Sigmoid colon (tissue), 7 donors: ENCODE results near the gene MACROD2. TPM values are rescaled to one million over a fixed set of nuclear protein-coding genes. Genes with fewer than 3 reads are reported as not detected.

Source experiments
- DNase-seq: peaks from one replicate; pipeline ENCODE4 v3.0.0-alpha.2; 2019
- H3K27ac ChIP-seq, 4 donors: fragments of 200-600 bp; sonication (generic); one replicate each; pipeline ENCODE4 v1.5.1; 2016 to 2019; ENCODE audit warnings: mild to moderate bottlenecking in 1 of 4
- H3K27me3 ChIP-seq, 3 donors: fragments of 200-600 bp; sonication (generic); one replicate each; pipeline ENCODE4 v1.5.1; 2019; ENCODE audit warnings: mild to moderate bottlenecking in 1 of 3
- H3K36me3 ChIP-seq, 4 donors: fragments of 200-600 bp; sonication (generic); one replicate each; pipeline ENCODE4 v1.5.1; 2016 to 2019
- H3K4me1 ChIP-seq, 4 donors: fragments of 200-600 bp; sonication (generic); one replicate each; pipeline ENCODE4 v1.5.1; 2017 to 2019
- H3K4me3 ChIP-seq, 4 donors: fragments of 200-600 bp; sonication (generic); one replicate each; pipeline ENCODE4 v1.5.1; 2017 to 2019; ENCODE audit warnings: mild to moderate bottlenecking in 2 of 4, moderate library complexity in 1 of 4
- H3K9me3 ChIP-seq, 4 donors: fragments of 200-600 bp in 3 of 4; sonication (generic) in 3 of 4; one replicate each; pipeline versions ENCODE4 v1.5.1 to v1.6.1; 2013 to 2019
- CTCF ChIP-seq, 4 experiments: fragments of 450-650 bp in 3 of 4; fragments of 200-600 bp in 1 of 4; IDR thresholded peaks; one replicate each; pipeline ENCODE4 v1.5.1; 2016 to 2019; ENCODE audit warnings: antibody characterized with exemption in 4 of 4, mild to moderate bottlenecking in 3 of 4, moderate library complexity in 2 of 4
- EP300 ChIP-seq, 4 donors: sonication (generic); formaldehyde crosslinking; IDR thresholded peaks; one replicate each; pipeline ENCODE4 v1.6.1; 2017; ENCODE audit warnings: antibody characterized with exemption in 4 of 4
- POLR2A ChIP-seq, 2 donors: fragments of 450-650 bp; IDR thresholded peaks; one replicate each; pipeline ENCODE4 v1.6.1; 2016; ENCODE audit warnings: antibody characterized with exemption in 2 of 2, mild to moderate bottlenecking in 2 of 2, moderate library complexity in 2 of 2
- POLR2AphosphoS5 ChIP-seq, 4 donors: sonication (generic); formaldehyde crosslinking; IDR thresholded peaks; one replicate each; pipeline ENCODE4 v1.6.1; 2017; ENCODE audit warnings: antibody characterized with exemption in 4 of 4
- WGBS, 2 donors: extraction: QIAGEN DNeasy Blood & Tissue Kit; methylation state at CpG; one replicate each; pipeline ENCODE4 v1.1.7; 2013; 5-methylcytosine and 5-hydroxymethylcytosine counted together
- intact Hi-C: fragments of 100-400 bp; cut with DNase I; formaldehyde crosslinking; loops from one replicate; pipeline ENCODE4 v1.15.1; 2023
- polyA plus RNA-seq, 3 donors: library from polyadenylated mRNA; stranded (reverse); fragments of 200-250 nt; gene quantifications; one replicate each; pipeline ENCODE4 v1.2.3, GENCODE V29; 2013
- total RNA-seq, 4 donors: library from RNA; depleted of rRNA; stranded (reverse); fragments of >200 nt; gene quantifications; one replicate each; pipeline ENCODE4 v1.1.0, GENCODE V29; 2016
- donor health status: healthy with polysubstance abuse.
- donor health status: Bipolar disorder and iron deficiency.
- donor health status: healthy.

MACROD2 gene
- total and polyA plus RNA-seq, 7 donors = 1.2 to 22.4 (median 5.8) TPM

- DNase-seq = no peak
Measured at GRCh38 chr20:14098261-14098660, 102.9 kb downstream of the MACROD2 start.

GRCh38 chr20:14113416-14113815, 118.1 kb downstream of the MACROD2 start:
- no peak overlapping the region for H3K4me3 ChIP-seq

More at GRCh38 chr20:14098261-14098660, 102.9 kb downstream of the MACROD2 start:
- no peaks in the 10 kb centered on the region for H3K9me3 ChIP-seq
- H3K36me3 ChIP-seq = no peaks in the 10 kb centered on the region
- no peak overlapping the region for H3K27ac ChIP-seq
- H3K27me3 ChIP-seq = no peaks in the 10 kb centered on the region
- intact Hi-C loops = no loop called here
- TF ChIP-seq POLR2A (IDR thresholded peaks at IDR 0.05) (no peak), CTCF (IDR thresholded peaks at IDR 0.05) (no peak), POLR2AphosphoS5 (IDR thresholded peaks at IDR 0.05) (no peak), EP300 (IDR thresholded peaks at IDR 0.05) (no peak)
- no peak overlapping the region for H3K4me3 ChIP-seq
- 86 to 87% methylated on average over 1 of the region's 1 CpG for WGBS, 2 donors
- no peaks in the 10 kb centered on the region for H3K4me1 ChIP-seq

GRCh38 chr20:14114065-14114704, 118.9 kb downstream of the MACROD2 start:
- Histone ChIP-seq H3K4me3 (no peak overlapping the region), H3K27me3 (no peaks in the 10 kb centered on the region), H3K36me3 (no peaks in the 10 kb centered on the region), H3K4me1 (no peaks in the 10 kb centered on the region), H3K9me3 (peaks cover 0 to 4% (median 0%) of the 10 kb centered on the region in 4 donors), H3K27ac (no peak overlapping the region)
- DNase-seq = no peak
- TF ChIP-seq CTCF (IDR thresholded peaks at IDR 0.05) (no peak), EP300 (IDR thresholded peaks at IDR 0.05) (no peak), POLR2AphosphoS5 (IDR thresholded peaks at IDR 0.05) (no peak), POLR2A (IDR thresholded peaks at IDR 0.05) (no peak)
- WGBS, 2 donors = 70 to 75% methylated on average over 3 of the region's 3 CpGs
- intact Hi-C loops = no loop called here

More at GRCh38 chr20:14113416-14113815, 118.1 kb downstream of the MACROD2 start:
- DNase-seq = no peak
- Histone ChIP-seq H3K27ac (no peak overlapping the region), H3K36me3 (no peaks in the 10 kb centered on the region), H3K4me1 (no peaks in the 10 kb centered on the region), H3K27me3 (no peaks in the 10 kb centered on the region), H3K9me3 (peaks cover 0 to 4% (median 0%) of the 10 kb centered on the region in 4 donors)
- intact Hi-C loops = no loop called here
- TF ChIP-seq EP300 (IDR thresholded peaks at IDR 0.05) (no peak), POLR2A (IDR thresholded peaks at IDR 0.05) (no peak), POLR2AphosphoS5 (IDR thresholded peaks at IDR 0.05) (no peak), CTCF (IDR thresholded peaks at IDR 0.05) (no peak)
- WGBS, 2 donors = 68 to 84% methylated on average over 3 of the region's 3 CpGs

- WGBS, 2 donors = 95 to 98% methylated on average over 6 of the region's 6 CpGs
- H3K36me3 ChIP-seq = no peaks in the 10 kb centered on the region
- no peaks in the 10 kb centered on the region for H3K4me1 ChIP-seq
- no peaks in the 10 kb centered on the region for H3K9me3 ChIP-seq
- no peak overlapping the region for H3K4me3 ChIP-seq
- DNase-seq = no peak
- no peak for TF ChIP-seq POLR2A (IDR thresholded peaks at IDR 0.05)
- TF ChIP-seq CTCF (IDR thresholded peaks at IDR 0.05) = no peak
- TF ChIP-seq EP300 (IDR thresholded peaks at IDR 0.05) = no peak
- no peak for TF ChIP-seq POLR2AphosphoS5 (IDR thresholded peaks at IDR 0.05)
- intact Hi-C loops = no loop called here
- H3K27me3 ChIP-seq = no peaks in the 10 kb centered on the region
- no peak overlapping the region for H3K27ac ChIP-seq
Measured at GRCh38 chr20:14116037-14116436, 120.7 kb downstream of the MACROD2 start.

DNA sequence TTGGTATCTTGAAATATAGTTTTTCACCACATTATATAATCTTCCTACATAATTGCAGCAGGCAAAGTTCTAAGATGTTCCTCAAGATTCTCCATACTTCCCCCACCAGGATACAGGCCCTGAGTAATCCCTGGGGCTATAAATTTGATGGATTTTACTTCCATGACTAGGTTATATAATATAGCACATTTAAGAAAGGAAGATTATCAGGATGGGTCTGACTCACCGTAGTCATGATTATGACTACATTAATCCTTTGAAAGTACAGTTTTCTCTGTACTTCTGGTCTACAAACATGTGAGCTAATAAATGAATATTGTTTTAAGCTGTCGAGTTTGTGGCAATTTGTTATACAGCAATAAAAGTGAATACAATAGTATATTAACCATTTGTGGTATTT, 122.5 kb downstream of the MACROD2 start:
- 52 to 68% methylated on average over 2 of the region's 2 CpGs for WGBS, 2 donors
- H3K27me3 ChIP-seq = no peaks in the 10 kb centered on the region
- no peak for TF ChIP-seq CTCF (IDR thresholded peaks at IDR 0.05)
- no peak for TF ChIP-seq EP300 (IDR thresholded peaks at IDR 0.05)
- TF ChIP-seq POLR2A (IDR thresholded peaks at IDR 0.05) = no peak
- no peak for TF ChIP-seq POLR2AphosphoS5 (IDR thresholded peaks at IDR 0.05)
- H3K4me1 ChIP-seq = no peaks in the 10 kb centered on the region
- no peaks in the 10 kb centered on the region for H3K36me3 ChIP-seq
- no peaks in the 10 kb centered on the region for H3K9me3 ChIP-seq
- DNase-seq = no peak
- H3K4me3 ChIP-seq = no peak overlapping the region
- intact Hi-C loops = no loop called here
- H3K27ac ChIP-seq = no peak overlapping the region
